AG04449 (cell line): Measurements from ENCODE around the gene KRTAP5-6.

Experiments
- CTCF ChIA-PET: fragments of 350-600 bp; formaldehyde crosslinking; extraction: SDS; loops from one replicate; lab custom pipeline; 2021; ENCODE audit warnings: antibody characterized with exemption; lab: Yijun Ruan, JAX
- POLR2A ChIA-PET: fragments of 400-600, 350-600 bp; formaldehyde crosslinking; extraction: SDS; loops from one replicate; lab custom pipeline; 2020; ENCODE audit warnings: antibody characterized with exemption, inconsistent platforms; lab: Yijun Ruan, JAX
- DNase-seq: peaks from one replicate; pipeline ENCODE4 v3.0.0-alpha.2; 2010; ENCODE audit warnings: low read depth, low spot score
- H3K4me3 ChIP-seq: 2 replicates; pipeline ENCODE4 v1.5.1; 2011; ENCODE audit warnings: low read depth, mild to moderate bottlenecking, control low read depth, low read length
- CTCF ChIP-seq: IDR thresholded peaks from one replicate; pipeline ENCODE4 v1.5.1; 2011; ENCODE audit warnings: mild to moderate bottlenecking, moderate library complexity, low read length, control low read depth, inconsistent platforms; ENCODE audit not compliant: insufficient read depth; ENCODE audit errors: missing control alignments

KRTAP5-6 gene

GRCh38 chr11:1717745-1718144 lies 20.8 kb downstream of the KRTAP5-6 start:
- CTCF ChIA-PET = interaction anchor here (0.6 to 1.4 kb wide), 3 partner anchors 10 to 85 kb away, joined by 4 to 10 read pairs (median 4); no protein-coding TSS in a partner anchor
- no peak for TF ChIP-seq CTCF
- H3K4me3 ChIP-seq = no peak overlapping the region
- no peak for DNase-seq
- POLR2A ChIA-PET = interaction anchor here (0.7 kb wide), 1 partner anchor 434 kb away, joined by 3 read pairs; no protein-coding TSS in a partner anchor

GRCh38 chr11:1718326-1718725 lies 21.3 kb downstream of the KRTAP5-6 start:
- POLR2A ChIA-PET = interaction anchor here (0.7 kb wide), 1 partner anchor 433 kb away, joined by 3 read pairs; no protein-coding TSS in a partner anchor
- TF ChIP-seq CTCF = no peak
- CTCF ChIA-PET = no interaction called here
- no peak for DNase-seq
- no peak overlapping the region for H3K4me3 ChIP-seq

- H3K4me3 ChIP-seq = no peak overlapping the region
- TF ChIP-seq CTCF = no peak
- ChIA-PET POLR2A (no interaction called here), CTCF (no interaction called here)
- DNase-seq = no peak
These were observed 22.8 kb downstream of the KRTAP5-6 start for GRCh38 chr11:1719781-1720180.

GRCh38 chr11:1727096-1727690 lies 30.2 kb downstream of the KRTAP5-6 start:
- ChIA-PET POLR2A (no interaction called here), CTCF (interaction anchor here (1.1 kb wide), 1 partner anchor 58 kb away, joined by 3 read pairs; no protein-coding TSS in a partner anchor)
- DNase-seq = no peak
- TF ChIP-seq CTCF = no peak
- H3K4me3 ChIP-seq = no peak overlapping the region

GRCh38 chr11:1727861-1728260 lies 30.9 kb downstream of the KRTAP5-6 start:
- POLR2A ChIA-PET = no interaction called here
- DNase-seq = no peak
- no peak for TF ChIP-seq CTCF
- no peak overlapping the region for H3K4me3 ChIP-seq
- CTCF ChIA-PET = no interaction called here

- ChIA-PET CTCF (no interaction called here), POLR2A (no interaction called here)
- no peak for TF ChIP-seq CTCF
- H3K4me3 ChIP-seq = no peak overlapping the region
- no peak for DNase-seq
These were observed 31.3 kb downstream of the KRTAP5-6 start for GRCh38 chr11:1728301-1728700.
